IMR-90 (cell line): ENCODE results near the gene MAML2. TPM values are rescaled to one million over a fixed set of nuclear protein-coding genes. Genes with fewer than 3 reads are reported as not detected.

Experiments used
- ATAC-seq: fragments of 200-7000 bp; cut with Tn5 transposase; 2 replicates; pipeline ENCODE4 v1.9.1; 2020; ENCODE audit warnings: low read depth, mild to moderate bottlenecking, moderate library complexity
- BruUV-seq: library from RNA; stranded (reverse); fragments of 400-500 nt; replicated peaks from 2 replicates; lab custom pipeline; 2021; lab: Mats Ljungman, UMichigan
- CTCF ChIA-PET: fragments of 300-600 bp; formaldehyde crosslinking; extraction: SDS; loops from one replicate; lab custom pipeline; 2021; ENCODE audit warnings: antibody characterized with exemption; lab: Yijun Ruan, JAX
- POLR2A ChIA-PET: fragments of 300-600 bp; sonication (Branson Sonifier 250); formaldehyde crosslinking; loops from one replicate; lab custom pipeline; 2022; ENCODE audit warnings: antibody characterized with exemption; ENCODE audit not compliant: unreplicated experiment; lab: Charles Lee
- DNase-seq: peaks from one replicate; pipeline ENCODE4 v3.0.0; 2013
- H2AFZ ChIP-seq: replicated peaks from 2 replicates; pipeline ENCODE3; 2013; ENCODE audit warnings: low read length, mild to moderate bottlenecking; ENCODE audit not compliant: poor library complexity
- H2AK5ac ChIP-seq: 2 replicates; pipeline ENCODE4 v1.6.1; 2013; ENCODE audit warnings: low read depth, low read length, inconsistent platforms
- H2AK9ac ChIP-seq: replicated peaks from 2 replicates; pipeline ENCODE3; 2013; ENCODE audit warnings: mild to moderate bottlenecking, low read depth, low read length, moderate library complexity; ENCODE audit not compliant: poor library complexity
- H2BK120ac ChIP-seq: 2 replicates; pipeline ENCODE4 v1.6.1; 2013; ENCODE audit warnings: low read depth, low read length, inconsistent platforms
- H2BK15ac ChIP-seq: 3 replicates; pipeline ENCODE4 v1.6.1; 2013; ENCODE audit warnings: low read depth, low read length, inconsistent platforms
- H2BK20ac ChIP-seq: 2 replicates; pipeline ENCODE4 v1.6.1; 2013; ENCODE audit warnings: low read depth, mild to moderate bottlenecking, inconsistent platforms, low read length, moderate library complexity
- H2BK5ac ChIP-seq: 2 replicates; pipeline ENCODE4 v1.6.1; 2013; ENCODE audit warnings: mild to moderate bottlenecking, low read depth, low read length, inconsistent platforms; ENCODE audit not compliant: poor library complexity, severe bottlenecking
- H3K14ac ChIP-seq: replicated peaks from 2 replicates; pipeline ENCODE4 v1.6.1; 2013; ENCODE audit warnings: low read depth, low read length, inconsistent platforms
- H3K18ac ChIP-seq: 2 replicates; pipeline ENCODE4 v1.6.1; 2013; ENCODE audit warnings: low read depth, low read length, control low read depth
- H3K23ac ChIP-seq: 2 replicates; pipeline ENCODE4 v1.6.1; 2013; ENCODE audit warnings: low read depth, low read length, inconsistent platforms
- H3K27ac ChIP-seq: 2 replicates; pipeline ENCODE4 v1.5.1; 2013; ENCODE audit warnings: mild to moderate bottlenecking, control low read depth, low read length; ENCODE audit not compliant: insufficient read depth
- H3K27me3 ChIP-seq: 2 replicates; pipeline ENCODE4 v1.6.1; 2013; ENCODE audit warnings: low read length; ENCODE audit not compliant: control insufficient read depth, insufficient read depth
- H3K36me3 ChIP-seq: 2 replicates; pipeline ENCODE4 v1.6.1; 2013; ENCODE audit warnings: low read length, mixed read lengths; ENCODE audit not compliant: control insufficient read depth, insufficient read depth
- H3K4ac ChIP-seq: 2 replicates; pipeline ENCODE4 v1.6.1; 2013; ENCODE audit warnings: low read depth, low read length, inconsistent platforms
- H3K4me1 ChIP-seq: 2 replicates; pipeline ENCODE4 v1.6.1; 2013; ENCODE audit warnings: low read length, mixed read lengths; ENCODE audit not compliant: control insufficient read depth, insufficient read depth
- H3K4me2 ChIP-seq: 2 replicates; pipeline ENCODE4 v1.6.1; 2013; ENCODE audit warnings: low read depth, mild to moderate bottlenecking, control low read depth, low read length, moderate library complexity
- H3K4me3 ChIP-seq: 2 replicates; pipeline ENCODE4 v1.5.1; 2013; ENCODE audit warnings: low read depth, mild to moderate bottlenecking, control low read depth, low read length, moderate library complexity; ENCODE audit not compliant: insufficient read depth
- H3K56ac ChIP-seq: 2 replicates; pipeline ENCODE4 v1.6.1; 2013; ENCODE audit warnings: low read length, inconsistent platforms; ENCODE audit not compliant: insufficient read depth; ENCODE audit errors: extremely low read depth
- H3K79me1 ChIP-seq, 2 experiments: 2 replicates each; pipeline ENCODE4 v1.6.1; 2013; ENCODE audit warnings: low read length in 2 of 2, inconsistent platforms in 1 of 2, low read depth in 1 of 2
- H3K9ac ChIP-seq: 2 replicates; pipeline ENCODE4 v1.6.1; 2013; ENCODE audit warnings: low read depth, low read length, control low read depth
- H3K9me1 ChIP-seq: 2 replicates; pipeline ENCODE4 v1.6.1; 2013; ENCODE audit warnings: low read length, inconsistent platforms; ENCODE audit not compliant: insufficient read depth
- H3K9me3 ChIP-seq: 2 replicates; pipeline ENCODE4 v1.6.1; 2013; ENCODE audit warnings: low read length; ENCODE audit not compliant: control insufficient read depth, insufficient read depth
- H4K20me1 ChIP-seq: 2 replicates; pipeline ENCODE4 v1.6.1; 2013; ENCODE audit warnings: low read length, inconsistent platforms; ENCODE audit not compliant: insufficient read depth
- H4K5ac ChIP-seq: 2 replicates; pipeline ENCODE4 v1.6.1; 2013; ENCODE audit warnings: mild to moderate bottlenecking, low read depth, low read length, control low read depth
- H4K8ac ChIP-seq, 2 experiments: 2 replicates each; pipeline ENCODE4 v1.6.1; 2013; ENCODE audit warnings: low read depth in 2 of 2, low read length in 2 of 2, control low read depth in 1 of 2, inconsistent platforms in 1 of 2
- H4K91ac ChIP-seq: 2 replicates; pipeline ENCODE4 v1.6.1; 2013; ENCODE audit warnings: low read depth, low read length, inconsistent platforms; ENCODE audit not compliant: insufficient read depth
- BHLHE40 ChIP-seq: fragments of 150-350 bp; IDR thresholded peaks from 2 replicates; pipeline ENCODE4 v1.6.1; 2016; ENCODE audit warnings: mild to moderate bottlenecking, low read depth, low read length
- POLR2A ChIP-seq: IDR thresholded peaks from 2 replicates; pipeline ENCODE4 v1.6.1; 2012; ENCODE audit warnings: mild to moderate bottlenecking, low read depth, low read length
- RAD21 ChIP-seq: IDR thresholded peaks from 2 replicates; pipeline ENCODE4 v1.6.1; 2012; ENCODE audit warnings: low read length, improper control_type of control experiment
- dilution Hi-C: fragments of 300-500 bp; cut with HindIII; formaldehyde crosslinking; loops from one replicate; pipeline ENCODE4 v1.14.3; 2018; ENCODE audit warnings: low sequenced_read_pairs; ENCODE audit not compliant: unreplicated experiment
- in situ Hi-C: fragments of 300-500 bp; cut with MboI; formaldehyde crosslinking; loops from 3 replicates; pipeline ENCODE4 v1.14.3; 2019; ENCODE audit warnings: low sequenced_read_pairs, inconsistent platforms, mixed read lengths
- intact Hi-C: fragments of 100-400 bp; cut with micrococcal nuclease; formaldehyde crosslinking; loops from 2 replicates; pipeline ENCODE4 v1.10.0; 2022
- polyA plus RNA-seq, 3 experiments: library from polyadenylated mRNA; depleted of rRNA; stranded (reverse); fragments of >200 nt; gene quantifications; 2 replicates each; pipeline ENCODE4 v1.2.3, GENCODE V29; 2012; ENCODE audit warnings: low replicate concordance in 1 of 3
- total RNA-seq: library from RNA; depleted of rRNA; stranded (reverse); fragments of >200 nt; gene quantifications from 2 replicates; pipeline ENCODE4 v1.2.3, GENCODE V29; 2012
- TF ChIP-seq, protein P1 (sequence below): fragments of 150-350 bp; IDR thresholded peaks from 2 replicates; pipeline ENCODE4 v1.6.1; 2017; ENCODE audit warnings: mild to moderate bottlenecking, antibody characterized with exemption, low read length, low read depth
- TF ChIP-seq, protein P2 (sequence below): fragments of 150-350 bp; IDR thresholded peaks from 2 replicates; pipeline ENCODE4 v1.6.1; 2016; ENCODE audit warnings: low read depth, mild to moderate bottlenecking, low read length, moderate library complexity, borderline replicate concordance

Gene MAML2
- total and polyA plus RNA-seq, 2 of the 4 experiments (the other 2 are of a cell fraction): 15.0 to 19.5 TPM

DNA sequence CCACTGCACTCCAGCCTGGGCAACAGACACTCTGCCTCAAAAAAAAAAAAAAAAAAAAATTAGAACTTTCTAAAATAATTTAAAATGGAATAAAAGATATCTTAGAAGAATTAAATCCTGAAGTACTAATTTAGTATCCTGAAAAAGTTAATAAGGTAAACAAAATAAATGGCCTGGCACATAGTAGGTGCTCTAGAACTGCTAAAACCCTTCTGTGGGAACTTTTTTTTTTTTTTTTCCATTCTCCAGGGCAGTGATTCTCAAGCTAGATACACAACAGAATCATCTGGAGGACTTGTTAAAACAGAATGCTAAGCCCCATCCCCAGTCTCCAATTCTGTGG lies 65.3 kb downstream of the MAML2 start:
- H3K9me3 ChIP-seq: no peaks in the 10 kb centered on the region
- no peak for DNase-seq
- H4K8ac ChIP-seq: 0 out of 4 replicates have a peak overlapping the region, but pooled peaks of 1 of the 2 experiments have one; percentile 19
- H3K14ac ChIP-seq: no peak overlapping the region
- ChIA-PET POLR2A (interaction anchor here (0.6 kb wide), 1 partner anchor 133 kb away, joined by 6 read pairs; no protein-coding TSS in a partner anchor), CTCF (interaction anchor here (1.1 to 1.2 kb wide), 2 partner anchors 18 to 400 kb away, joined by 3 to 4 read pairs; no protein-coding TSS in a partner anchor)
- peak overlapping the region; percentile 53; the same call in 1 of the 2 replicates for H3K4me2 ChIP-seq
- in situ Hi-C loops (no loop called here), intact Hi-C loops (no loop called here), dilution Hi-C loops (no loop called here)
- no peak overlapping the region for H4K5ac ChIP-seq
- no peaks in the 10 kb centered on the region for H3K36me3 ChIP-seq
- H3K4me3 ChIP-seq: no peak overlapping the region
- H3K56ac ChIP-seq: no peak overlapping the region
- peaks cover 15% of the 10 kb centered on the region for H3K4me1 ChIP-seq
- peaks cover 8% of the 10 kb centered on the region for H4K20me1 ChIP-seq
- no peaks in the 10 kb centered on the region for H3K27me3 ChIP-seq
- H2BK15ac ChIP-seq: no peak overlapping the region
- H4K91ac ChIP-seq: no peak overlapping the region; the same call in 1 of the 2 replicates
- TF ChIP-seq, protein P1, sequence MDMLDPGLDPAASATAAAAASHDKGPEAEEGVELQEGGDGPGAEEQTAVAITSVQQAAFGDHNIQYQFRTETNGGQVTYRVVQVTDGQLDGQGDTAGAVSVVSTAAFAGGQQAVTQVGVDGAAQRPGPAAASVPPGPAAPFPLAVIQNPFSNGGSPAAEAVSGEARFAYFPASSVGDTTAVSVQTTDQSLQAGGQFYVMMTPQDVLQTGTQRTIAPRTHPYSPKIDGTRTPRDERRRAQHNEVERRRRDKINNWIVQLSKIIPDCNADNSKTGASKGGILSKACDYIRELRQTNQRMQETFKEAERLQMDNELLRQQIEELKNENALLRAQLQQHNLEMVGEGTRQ: no peak
- TF ChIP-seq, protein P2, sequence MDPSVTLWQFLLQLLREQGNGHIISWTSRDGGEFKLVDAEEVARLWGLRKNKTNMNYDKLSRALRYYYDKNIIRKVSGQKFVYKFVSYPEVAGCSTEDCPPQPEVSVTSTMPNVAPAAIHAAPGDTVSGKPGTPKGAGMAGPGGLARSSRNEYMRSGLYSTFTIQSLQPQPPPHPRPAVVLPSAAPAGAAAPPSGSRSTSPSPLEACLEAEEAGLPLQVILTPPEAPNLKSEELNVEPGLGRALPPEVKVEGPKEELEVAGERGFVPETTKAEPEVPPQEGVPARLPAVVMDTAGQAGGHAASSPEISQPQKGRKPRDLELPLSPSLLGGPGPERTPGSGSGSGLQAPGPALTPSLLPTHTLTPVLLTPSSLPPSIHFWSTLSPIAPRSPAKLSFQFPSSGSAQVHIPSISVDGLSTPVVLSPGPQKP: no peak
- TF ChIP-seq POLR2A (no peak), BHLHE40 (no peak), RAD21 (no peak)
- no peak overlapping the region for H2AK5ac ChIP-seq
- H3K18ac ChIP-seq: no peak overlapping the region
- no peak overlapping the region; the same call in 1 of the 2 replicates for H2BK120ac ChIP-seq
- no peak overlapping the region for H2AFZ ChIP-seq
- no peak for ATAC-seq
- no peak overlapping the region for H3K27ac ChIP-seq
- H3K23ac ChIP-seq: no peak overlapping the region
- H3K9me1 ChIP-seq: peaks cover 15% of the 10 kb centered on the region
- peak overlapping the region; percentile 24 for H2BK5ac ChIP-seq
- H2AK9ac ChIP-seq: no peak overlapping the region
- H3K79me1 ChIP-seq: peaks cover 8 to 57% of the 10 kb centered on the region in 2 experiments
- H2BK20ac ChIP-seq: peak overlapping the region; percentile 47; the same call in 1 of the 2 replicates
- no TSS peak for BruUV-seq
- no peak overlapping the region for H3K9ac ChIP-seq
- no peak overlapping the region; the same call in 1 of the 2 replicates for H3K4ac ChIP-seq
